OCI-LY7 (cell line): ENCODE results near the gene PDK2. TPM values are rescaled to one million over a fixed set of nuclear protein-coding genes. Genes with fewer than 3 reads are reported as not detected.

ENCODE experiments used
- BruUV-seq: library from RNA; stranded (reverse); fragments of 400-500 nt; replicated peaks from 2 replicates; lab custom pipeline; 2021; lab: Mats Ljungman, UMichigan
- CTCF ChIA-PET: fragments of 300-600 bp; sonication (Branson Sonifier 250); formaldehyde crosslinking; loops from one replicate; lab custom pipeline; 2022; ENCODE audit warnings: antibody characterized with exemption; ENCODE audit not compliant: unreplicated experiment; lab: Charles Lee
- POLR2A ChIA-PET: fragments of 300-600 bp; sonication (Branson Sonifier 250); formaldehyde crosslinking; loops from one replicate; lab custom pipeline; 2022; ENCODE audit warnings: antibody characterized with exemption; lab: Charles Lee
- DNase-seq: peaks from one replicate; pipeline ENCODE4 v3.0.0-alpha.2; 2015; ENCODE audit warnings: low spot score
- H2AFZ ChIP-seq: fragments of 200-600 bp; sonication (generic), shearing (Covaris generic); 2 replicates; pipeline ENCODE4 v1.6.1; 2014; ENCODE audit warnings: mild to moderate bottlenecking, antibody characterized with exemption, low read length, moderate library complexity
- H3K27ac ChIP-seq: fragments of 200-600 bp; sonication (generic); 2 replicates; pipeline ENCODE4 v1.5.1; 2014; ENCODE audit warnings: mixed run types, low read depth, mild to moderate bottlenecking, moderate library complexity, low read length, inconsistent platforms; ENCODE audit not compliant: poor library complexity, severe bottlenecking
- H3K36me3 ChIP-seq: fragments of 200-600 bp; sonication (generic); 2 replicates; pipeline ENCODE4 v1.6.1; 2014; ENCODE audit warnings: mild to moderate bottlenecking, antibody characterized with exemption, low read length, moderate library complexity, mixed read lengths; ENCODE audit not compliant: insufficient read depth
- H3K4me1 ChIP-seq: fragments of 200-600 bp; sonication (generic); 2 replicates; pipeline ENCODE4 v1.5.1; 2014; ENCODE audit warnings: mild to moderate bottlenecking, low read length; ENCODE audit not compliant: insufficient read depth, poor library complexity, severe bottlenecking
- H3K4me2 ChIP-seq: fragments of 200-600 bp; sonication (generic); 2 replicates; pipeline ENCODE4 v1.6.1; 2014; ENCODE audit warnings: mild to moderate bottlenecking, low read length
- H3K4me3 ChIP-seq: fragments of 200-600 bp; sonication (generic); 2 replicates; pipeline ENCODE4 v1.5.1; 2014; ENCODE audit warnings: mild to moderate bottlenecking, low read depth, low read length; ENCODE audit not compliant: poor library complexity, severe bottlenecking
- H3K79me2 ChIP-seq: fragments of 200-600 bp; sonication (generic); 2 replicates; pipeline ENCODE4 v1.6.1; 2016; ENCODE audit warnings: low read depth, mild to moderate bottlenecking, low read length, moderate library complexity, mixed read lengths; ENCODE audit not compliant: insufficient read depth
- H3K9me2 ChIP-seq: fragments of 200-600 bp; sonication (generic); 2 replicates; pipeline ENCODE4 v1.6.1; 2016; ENCODE audit warnings: mild to moderate bottlenecking, low read length, mixed read lengths; ENCODE audit not compliant: insufficient read depth
- H3K9me3 ChIP-seq: fragments of 200-600 bp; sonication (generic); 2 replicates; pipeline ENCODE4 v1.6.1; 2014; ENCODE audit warnings: mild to moderate bottlenecking, mixed run types, low read length, mixed read lengths
- H4K20me1 ChIP-seq: fragments of 200-600 bp; sonication (generic); 2 replicates; pipeline ENCODE4 v1.6.1; 2014; ENCODE audit warnings: mild to moderate bottlenecking, antibody characterized with exemption, low read length, moderate library complexity, mixed read lengths; ENCODE audit not compliant: insufficient read depth
- CTCF ChIP-seq: fragments of 200-600 bp; sonication (generic); conservative IDR thresholded peaks from 2 replicates; pipeline ENCODE4 v1.5.1; 2014; ENCODE audit warnings: mild to moderate bottlenecking, antibody characterized with exemption, low read length, moderate library complexity, mixed read lengths
- EZH2phosphoT487 ChIP-seq: fragments of 200-600 bp; sonication (generic); IDR thresholded peaks from 2 replicates; pipeline ENCODE4 v1.6.1; 2018; ENCODE audit warnings: low read depth, borderline replicate concordance, mild to moderate bottlenecking, mixed run types, antibody characterized with exemption, low read length, moderate library complexity, mixed read lengths
- intact Hi-C: fragments of 100-400 bp; cut with micrococcal nuclease; formaldehyde crosslinking; loops from one replicate; pipeline ENCODE4 v1.10.0; 2022; ENCODE audit not compliant: unreplicated experiment
- total RNA-seq, 2 experiments: library from RNA; depleted of rRNA in 1 of 2; stranded (reverse); fragments of >200 nt in 1 of 2; shearing (Covaris generic) in 1 of 2; gene quantifications; 2 replicates each; pipeline ENCODE4 v1.2.3, GENCODE V29; 2014 to 2022

PDK2 gene
- total RNA-seq, 2 experiments from 2014 or later: 21.8 to 27.7 TPM

- no peak overlapping the region for H3K4me3 ChIP-seq
- peaks cover 22% of the 10 kb centered on the region for H3K4me1 ChIP-seq
- H3K36me3 ChIP-seq: no peaks in the 10 kb centered on the region
- no peaks in the 10 kb centered on the region for H3K9me2 ChIP-seq
- intact Hi-C loops: no loop called here
- ChIA-PET CTCF (no interaction called here), POLR2A (no interaction called here)
- H4K20me1 ChIP-seq: no peaks in the 10 kb centered on the region
- no peak overlapping the region for H3K27ac ChIP-seq
- no peaks in the 10 kb centered on the region for H3K9me3 ChIP-seq
- no peak for DNase-seq
- TF ChIP-seq EZH2phosphoT487 (no peak), CTCF (no peak)
- H3K4me2 ChIP-seq: no peak overlapping the region
- no peak overlapping the region for H2AFZ ChIP-seq
- H3K79me2 ChIP-seq: no peaks in the 10 kb centered on the region
- no TSS peak for BruUV-seq
These were observed 45.5 kb upstream of the PDK2 start for GRCh38 chr17:50049636-50050035.

GRCh38 chr17:50050431-50051032, 44.6 kb upstream of the PDK2 start:
- H3K79me2 ChIP-seq: no peaks in the 10 kb centered on the region
- H3K4me3 ChIP-seq: no peak overlapping the region
- no peak overlapping the region for H3K27ac ChIP-seq
- H2AFZ ChIP-seq: no peak overlapping the region
- peaks cover 28% of the 10 kb centered on the region for H3K4me1 ChIP-seq
- CTCF ChIA-PET: no interaction called here
- POLR2A ChIA-PET: no interaction called here
- H4K20me1 ChIP-seq: no peaks in the 10 kb centered on the region
- H3K4me2 ChIP-seq: no peak overlapping the region
- no TSS peak for BruUV-seq
- intact Hi-C loops: no loop called here
- H3K9me2 ChIP-seq: no peaks in the 10 kb centered on the region
- H3K9me3 ChIP-seq: no peaks in the 10 kb centered on the region
- no peaks in the 10 kb centered on the region for H3K36me3 ChIP-seq
- TF ChIP-seq EZH2phosphoT487 (no peak), CTCF (no peak)
- DNase-seq: no peak

GRCh38 chr17:50051082-50051576, 44.0 kb upstream of the PDK2 start:
- ChIA-PET CTCF (no interaction called here), POLR2A (no interaction called here)
- no peaks in the 10 kb centered on the region for H3K9me2 ChIP-seq
- no peaks in the 10 kb centered on the region for H3K36me3 ChIP-seq
- no peak overlapping the region; the same call in 1 of the 2 replicates for H3K4me2 ChIP-seq
- TF ChIP-seq EZH2phosphoT487 (no peak), CTCF (no peak)
- H3K4me1 ChIP-seq: peaks cover 28% of the 10 kb centered on the region
- BruUV-seq: no TSS peak
- 0 out of 2 replicates have a peak overlapping the region, but pooled peaks have one; percentile 23 for H2AFZ ChIP-seq
- no peaks in the 10 kb centered on the region for H3K79me2 ChIP-seq
- no peak for DNase-seq
- intact Hi-C loops: no loop called here
- no peak overlapping the region for H3K27ac ChIP-seq
- H3K9me3 ChIP-seq: no peaks in the 10 kb centered on the region
- H3K4me3 ChIP-seq: no peak overlapping the region
- H4K20me1 ChIP-seq: no peaks in the 10 kb centered on the region
